Effector memory CD8-positive, alpha-beta T cell (primary cell): Measurements from ENCODE around the gene BUD23.

Source experiments
- ATAC-seq: fragments of 150-1000 bp; cut with Tn5 transposase; replicated peaks from 2 replicates; pipeline ENCODE4 v1.10.0; 2021; ENCODE audit warnings: mild to moderate bottlenecking, moderate library complexity
- DNase-seq, 3 experiments: peaks; one replicate each; pipeline ENCODE4 v3.0.0; 2021
- H3K27ac Mint-ChIP-seq, 2 donors: one replicate each; pipeline ENCODE4 v1.8.0; 2022; ENCODE audit warnings: mild to moderate bottlenecking in 2 of 2, mixed read lengths in 2 of 2, moderate library complexity in 2 of 2
- H3K27me3 Mint-ChIP-seq, 2 donors: one replicate each; pipeline ENCODE4 v1.8.0; 2022; ENCODE audit warnings: mixed read lengths in 2 of 2
- H3K36me3 Mint-ChIP-seq: one replicate; pipeline ENCODE4 v1.8.0; 2022; ENCODE audit warnings: mild to moderate bottlenecking, moderate library complexity, mixed read lengths; ENCODE audit not compliant: insufficient read depth
- H3K4me1 Mint-ChIP-seq, 2 donors: one replicate each; pipeline ENCODE4 v1.8.0; 2022; ENCODE audit warnings: low read depth in 2 of 2, mixed read lengths in 2 of 2
- H3K4me3 Mint-ChIP-seq, 2 donors: one replicate each; pipeline ENCODE4 v1.8.0; 2022; ENCODE audit warnings: mild to moderate bottlenecking in 2 of 2, mixed read lengths in 2 of 2, moderate library complexity in 2 of 2
- H3K9me3 Mint-ChIP-seq, 2 donors: one replicate each; pipeline ENCODE4 v1.8.0; 2022; ENCODE audit warnings: mixed read lengths in 2 of 2
- total RNA-seq, 9 experiments: gene quantifications; one replicate each; lab custom pipeline; 2026; lab: John Stamatoyannopoulos, UW

The BUD23 gene, protein sequence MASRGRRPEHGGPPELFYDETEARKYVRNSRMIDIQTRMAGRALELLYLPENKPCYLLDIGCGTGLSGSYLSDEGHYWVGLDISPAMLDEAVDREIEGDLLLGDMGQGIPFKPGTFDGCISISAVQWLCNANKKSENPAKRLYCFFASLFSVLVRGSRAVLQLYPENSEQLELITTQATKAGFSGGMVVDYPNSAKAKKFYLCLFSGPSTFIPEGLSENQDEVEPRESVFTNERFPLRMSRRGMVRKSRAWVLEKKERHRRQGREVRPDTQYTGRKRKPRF
- total RNA-seq = 34.0 to 120 (median 57.1) reads per million in 9 experiments

- peak within 1 kb of the TSS; percentile 97 to 98 for H3K27ac Mint-ChIP-seq
- peaks cover 44% of the 10 kb centered on the region for H3K36me3 Mint-ChIP-seq
- H3K4me1 Mint-ChIP-seq = peaks cover 16 to 21% of the 10 kb centered on the region in 2 donors
- peak; percentile 96 for ATAC-seq
- peak within 1 kb of the TSS; percentile 96 to 99 for H3K4me3 Mint-ChIP-seq
- no peaks in the 10 kb centered on the region for H3K9me3 Mint-ChIP-seq
- H3K27me3 Mint-ChIP-seq = no peaks in the 10 kb centered on the region
- DNase-seq = peak; percentile 85 to 89 (median 87)
Measured at GRCh38 chr7:73683056-73683787, at the start of gene BUD23, which contains the start of gene DNAJC30. Gene BUD23 (plus strand): TSS chr7:73683597. CDS start chr7:73683626, 29 bp downstream. Gene DNAJC30 (minus strand): TSS chr7:73683453. CDS start chr7:73683423, 30 bp downstream.

DNA sequence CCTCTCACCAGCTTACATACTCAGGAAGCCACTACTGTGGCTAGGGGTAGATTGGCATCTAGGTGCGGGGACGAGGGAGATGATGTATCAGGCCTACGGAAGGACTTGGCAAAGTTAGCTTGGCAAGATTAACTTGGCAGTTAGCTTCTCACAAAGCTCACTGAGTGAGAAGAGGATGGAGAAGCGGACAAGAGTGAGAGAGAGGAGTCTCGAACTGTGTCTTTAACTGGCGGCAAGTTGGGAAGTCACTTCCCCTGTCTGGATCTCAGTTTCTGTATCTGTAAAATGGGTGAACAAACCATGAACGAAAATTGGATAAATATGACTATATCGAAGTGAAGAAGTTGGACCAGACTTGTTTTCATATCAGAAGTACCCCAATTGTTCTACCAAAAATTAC, 49.6 kb upstream of the BUD23 start:
- ATAC-seq = no peak
- H3K36me3 Mint-ChIP-seq = no peaks in the 10 kb centered on the region
- H3K4me3 Mint-ChIP-seq = no peak overlapping the region
- H3K27ac Mint-ChIP-seq = no peak overlapping the region
- peaks cover 68 to 69% of the 10 kb centered on the region in 2 donors for H3K27me3 Mint-ChIP-seq
- no peak for DNase-seq
- H3K4me1 Mint-ChIP-seq = no peaks in the 10 kb centered on the region
- H3K9me3 Mint-ChIP-seq = no peaks in the 10 kb centered on the region

- Mint-ChIP-seq H3K9me3 (no peaks in the 10 kb centered on the region), H3K27me3 (peaks cover 59 to 65% of the 10 kb centered on the region in 2 donors), H3K36me3 (no peaks in the 10 kb centered on the region), H3K4me1 (no peaks in the 10 kb centered on the region), H3K27ac (no peak overlapping the region), H3K4me3 (no peak overlapping the region)
- DNase-seq = no peak
- no peak for ATAC-seq
Measured at GRCh38 chr7:73635428-73636200, 47.8 kb upstream of the BUD23 start.

DNA sequence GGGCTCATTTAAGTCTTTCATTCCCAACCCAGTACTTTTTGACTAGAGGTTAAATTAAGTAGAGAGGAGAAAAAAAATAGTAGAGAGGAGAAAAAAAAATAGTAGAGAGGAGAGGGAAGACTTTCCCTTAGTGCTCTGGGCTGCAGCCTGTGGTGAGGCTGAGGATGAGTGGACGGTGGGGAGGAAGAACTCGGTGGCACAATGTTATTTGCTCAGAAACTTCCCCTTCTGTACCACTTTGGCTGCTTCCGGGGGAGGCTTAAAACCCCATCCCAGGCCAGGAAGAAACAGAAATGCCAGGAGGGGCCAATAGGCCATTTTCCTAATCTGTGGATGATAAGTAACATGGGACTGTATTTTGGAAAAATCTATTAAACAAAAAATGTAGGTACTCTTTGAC, 44.5 kb upstream of the BUD23 start:
- H3K4me3 Mint-ChIP-seq = no peak overlapping the region
- DNase-seq = no peak

DNA sequence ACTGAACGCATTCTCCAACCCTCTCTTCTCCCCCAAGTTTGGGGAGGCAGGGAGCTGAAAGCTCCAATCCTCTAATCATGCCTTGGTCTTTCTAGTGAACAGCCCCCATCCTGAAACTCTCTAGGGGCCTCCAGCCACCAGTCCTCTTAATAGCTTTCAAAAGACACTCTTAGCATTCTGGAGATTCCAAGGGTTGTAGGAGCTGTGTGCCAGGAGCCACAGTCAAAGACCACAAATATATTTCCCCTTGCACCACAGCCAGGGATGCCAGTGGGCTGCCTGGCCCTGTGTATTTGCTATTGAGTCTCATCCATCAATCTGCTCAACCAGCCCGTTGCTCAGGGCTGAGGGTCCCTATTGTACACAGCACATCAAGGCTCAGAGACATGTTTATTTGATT, 40.6 kb upstream of the BUD23 start:
- H3K4me3 Mint-ChIP-seq = no peak overlapping the region
- peaks cover 24 to 59% of the 10 kb centered on the region in 2 donors for H3K27me3 Mint-ChIP-seq
- ATAC-seq (no peak), DNase-seq (no peak)
- no peaks in the 10 kb centered on the region for H3K4me1 Mint-ChIP-seq
- H3K36me3 Mint-ChIP-seq = no peaks in the 10 kb centered on the region
- H3K27ac Mint-ChIP-seq = no peak overlapping the region
- H3K9me3 Mint-ChIP-seq = no peaks in the 10 kb centered on the region

More for the DNA sequence above, 44.5 kb upstream of the BUD23 start:
- no peak for ATAC-seq
- Mint-ChIP-seq H3K27ac (peak overlapping the region in 1 of 2 donors; percentile 73), H3K36me3 (no peaks in the 10 kb centered on the region), H3K27me3 (peaks cover 33 to 51% of the 10 kb centered on the region in 2 donors), H3K4me1 (no peaks in the 10 kb centered on the region), H3K9me3 (no peaks in the 10 kb centered on the region)

DNA sequence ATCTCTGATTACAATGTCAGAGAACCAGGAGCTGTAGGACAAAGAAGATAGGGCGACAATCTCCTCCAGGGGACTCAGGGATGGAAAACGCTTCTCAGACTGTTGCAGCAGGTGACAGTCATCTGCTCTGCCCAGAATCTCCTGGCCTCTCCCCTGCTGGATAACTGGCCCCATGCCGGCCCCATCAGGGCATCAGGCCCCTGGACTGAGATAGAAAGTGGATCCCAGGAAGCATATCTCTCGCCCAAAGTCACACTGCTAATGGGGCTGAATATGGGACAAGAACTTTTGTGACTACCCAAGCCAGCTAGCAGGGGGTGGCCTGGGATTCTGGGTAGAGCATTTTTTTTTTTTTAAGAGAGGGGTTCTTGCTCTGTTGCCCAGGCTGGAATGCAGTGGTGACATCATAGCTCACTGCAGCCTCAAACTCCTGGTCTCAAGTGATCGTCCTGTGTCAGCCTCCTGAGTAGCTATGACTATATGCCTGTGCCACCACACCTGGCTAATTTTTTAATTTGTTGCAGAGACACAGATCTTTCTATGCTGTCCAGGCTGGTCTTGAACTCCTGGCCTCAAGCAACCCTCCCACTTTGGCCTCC, 38.6 kb upstream of the BUD23 start:
- DNase-seq (no peak), ATAC-seq (no peak)
- Mint-ChIP-seq H3K27me3 (peaks cover 39 to 64% of the 10 kb centered on the region in 2 donors), H3K36me3 (peaks cover 15% of the 10 kb centered on the region), H3K4me1 (peaks cover 6 to 18% of the 10 kb centered on the region in 2 donors), H3K9me3 (no peaks in the 10 kb centered on the region), H3K4me3 (no peak overlapping the region), H3K27ac (no peak overlapping the region)

GRCh38 chr7:73645643-73646174, 37.7 kb upstream of the BUD23 start:
- H3K4me3 Mint-ChIP-seq = no peak overlapping the region
- H3K27me3 Mint-ChIP-seq = peaks cover 44 to 73% of the 10 kb centered on the region in 2 donors
- DNase-seq (no peak), ATAC-seq (no peak)
- H3K36me3 Mint-ChIP-seq = peaks cover 15% of the 10 kb centered on the region
- H3K9me3 Mint-ChIP-seq = no peaks in the 10 kb centered on the region
- H3K27ac Mint-ChIP-seq = no peak overlapping the region
- H3K4me1 Mint-ChIP-seq = peaks cover 6 to 18% of the 10 kb centered on the region in 2 donors

- ATAC-seq (no peak), DNase-seq (no peak)
- peaks cover 55 to 87% of the 10 kb centered on the region in 2 donors for H3K27me3 Mint-ChIP-seq
- no peak overlapping the region for H3K27ac Mint-ChIP-seq
- peaks cover 6 to 18% of the 10 kb centered on the region in 2 donors for H3K4me1 Mint-ChIP-seq
- H3K9me3 Mint-ChIP-seq = no peaks in the 10 kb centered on the region
- peaks cover 15% of the 10 kb centered on the region for H3K36me3 Mint-ChIP-seq
- peak overlapping the region in 1 of 2 donors; percentile 17 for H3K4me3 Mint-ChIP-seq
Measured at GRCh38 chr7:73646785-73647724, 36.3 kb upstream of the BUD23 start.

DNA sequence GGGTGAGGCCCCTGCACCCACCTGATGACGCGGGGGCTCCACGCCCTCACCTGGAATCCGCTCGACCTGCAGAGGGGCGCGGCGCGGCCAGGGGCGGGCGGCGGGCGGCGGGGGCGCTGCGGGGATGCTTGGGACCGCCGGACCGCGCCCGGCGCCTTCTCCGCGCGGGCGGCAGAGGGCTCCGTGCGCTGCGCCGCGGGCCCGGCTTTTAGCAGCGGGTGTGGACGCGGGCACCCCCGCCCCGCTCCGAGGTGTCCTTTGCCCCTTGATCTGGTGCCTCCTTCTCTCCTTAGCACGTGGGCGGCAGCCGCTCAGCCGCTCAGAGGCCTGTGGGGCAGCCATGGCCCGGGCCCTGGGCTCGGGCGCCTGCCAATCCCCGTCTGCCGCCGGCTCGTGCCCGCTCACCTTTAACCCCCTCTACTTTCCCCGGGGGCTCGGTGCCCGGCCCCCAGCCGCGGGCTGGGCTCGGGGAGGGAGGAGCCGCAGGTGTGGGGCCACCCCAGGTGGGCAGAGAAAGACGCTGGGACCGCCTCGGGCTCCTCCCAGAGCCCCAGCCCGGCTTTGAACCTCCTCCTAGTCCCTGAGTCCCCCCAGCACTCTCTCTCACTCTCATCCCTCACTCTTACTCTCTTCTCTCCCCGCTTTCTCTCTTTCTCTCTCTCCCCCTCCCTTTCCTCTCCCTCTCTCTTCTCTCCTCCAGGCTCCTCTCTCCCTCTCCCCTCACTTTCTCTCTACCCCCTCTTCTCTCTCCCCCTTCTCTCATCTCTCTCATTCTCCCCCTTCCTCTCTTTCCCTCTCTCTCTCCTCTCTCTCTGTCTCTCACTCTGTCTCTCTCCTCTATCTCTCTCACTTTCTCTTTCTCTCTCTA, 35.4 kb upstream of the BUD23 start:
- H3K4me1 Mint-ChIP-seq = peaks cover 6 to 18% of the 10 kb centered on the region in 2 donors
- peak overlapping the region; percentile 2 to 83 for H3K27ac Mint-ChIP-seq
- peaks cover 63 to 92% of the 10 kb centered on the region in 2 donors for H3K27me3 Mint-ChIP-seq
- no peaks in the 10 kb centered on the region for H3K9me3 Mint-ChIP-seq
- peaks cover 15% of the 10 kb centered on the region for H3K36me3 Mint-ChIP-seq
- peak; percentile 88 for ATAC-seq
- DNase-seq = peak; percentile 18 to 24 (median 18)
- peak overlapping the region; percentile 50 to 81 for H3K4me3 Mint-ChIP-seq

DNA sequence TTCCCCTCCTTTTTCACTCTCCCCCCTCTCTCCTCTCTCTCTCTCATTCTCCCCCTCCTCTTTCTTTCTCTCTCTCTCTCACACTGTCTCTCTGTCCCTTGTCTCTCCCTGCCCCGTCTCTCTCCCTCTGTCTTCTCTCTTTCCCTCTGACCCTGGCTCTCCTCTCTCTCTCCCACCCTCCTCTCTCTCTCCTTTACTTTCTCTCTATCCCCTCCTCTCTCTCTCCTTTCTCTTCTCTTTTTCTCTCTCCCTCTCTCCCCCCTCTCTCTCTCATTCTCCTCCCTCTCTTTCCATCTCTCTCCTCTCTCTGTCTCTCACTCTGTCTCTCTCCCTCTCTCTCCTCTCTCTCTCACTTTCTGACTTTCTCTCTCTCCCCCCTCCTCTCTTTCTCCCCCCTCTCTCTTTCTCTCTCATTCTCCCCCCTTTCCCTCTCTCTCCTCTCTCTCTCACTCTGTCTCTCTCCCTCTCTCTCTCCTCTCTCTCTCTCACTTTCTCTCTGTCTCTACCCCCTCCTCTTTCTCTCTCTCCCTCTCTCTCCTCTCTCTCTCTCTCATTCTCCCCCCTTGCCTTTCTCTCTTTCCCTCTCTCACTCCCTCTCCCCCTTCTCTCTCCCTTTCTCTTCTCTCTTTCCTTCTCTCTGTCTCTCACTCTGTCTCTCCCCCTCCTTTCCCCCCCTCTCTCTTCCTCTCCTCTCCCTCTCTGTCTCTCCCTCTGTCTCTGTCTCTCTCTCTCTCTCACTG, 34.6 kb upstream of the BUD23 start:
- Mint-ChIP-seq H3K27me3 (peaks cover 66 to 91% of the 10 kb centered on the region in 2 donors), H3K4me3 (peak overlapping the region; percentile 50 to 81), H3K27ac (peak overlapping the region; percentile 2 to 83), H3K9me3 (no peaks in the 10 kb centered on the region), H3K4me1 (peaks cover 6 to 18% of the 10 kb centered on the region in 2 donors), H3K36me3 (peaks cover 15% of the 10 kb centered on the region)
- DNase-seq (no peak), ATAC-seq (no peak)

DNA sequence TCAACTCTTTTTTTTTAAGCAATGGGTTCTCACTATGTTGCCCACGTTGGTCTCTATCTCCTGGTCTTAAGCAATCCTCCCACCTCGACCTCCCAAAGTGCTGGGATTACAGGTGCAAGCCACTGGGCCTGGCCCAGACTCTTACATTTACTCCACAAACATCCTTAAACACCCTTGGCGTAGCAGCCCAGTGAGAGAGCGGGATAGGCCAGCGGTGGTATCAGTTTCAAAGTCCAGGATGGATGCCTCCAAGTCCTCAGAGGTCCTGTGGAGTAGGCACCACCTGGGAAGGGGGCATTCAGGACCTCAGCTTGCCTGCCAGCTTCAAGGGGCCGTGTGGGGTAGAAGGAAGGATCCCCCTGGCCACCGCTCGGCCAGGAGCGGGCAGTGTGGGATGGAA, 33.8 kb upstream of the BUD23 start:
- Mint-ChIP-seq H3K9me3 (no peaks in the 10 kb centered on the region), H3K27ac (peak overlapping the region in 1 of 2 donors; percentile 83), H3K4me3 (peak overlapping the region; percentile 50 to 81), H3K36me3 (peaks cover 15% of the 10 kb centered on the region), H3K27me3 (peaks cover 66 to 88% of the 10 kb centered on the region in 2 donors), H3K4me1 (peaks cover 6 to 18% of the 10 kb centered on the region in 2 donors)
- DNase-seq = no peak
- no peak for ATAC-seq
